KMS-11 (cell line): ENCODE results near the gene KLHL21.

Source experiments
- H2AFZ ChIP-seq: fragments of 200-600 bp; sonication (generic); 2 replicates; pipeline ENCODE4 v1.6.1; 2016; ENCODE audit warnings: antibody characterized with exemption, mixed run types, low read depth
- H3K27ac ChIP-seq: fragments of 200-600 bp; sonication (generic); 2 replicates; pipeline ENCODE4 v1.6.1; 2016; ENCODE audit warnings: mild to moderate bottlenecking, mixed run types
- H3K27me3 ChIP-seq: fragments of 200-600 bp; sonication (generic); 2 replicates; pipeline ENCODE4 v1.6.1; 2017; ENCODE audit warnings: mild to moderate bottlenecking, low read depth, mixed run types, moderate library complexity; ENCODE audit not compliant: insufficient read depth
- H3K36me3 ChIP-seq: fragments of 200-600 bp; sonication (generic); 2 replicates; pipeline ENCODE4 v1.6.1; 2017; ENCODE audit warnings: mild to moderate bottlenecking, mixed run types; ENCODE audit not compliant: insufficient read depth
- H3K4me1 ChIP-seq: fragments of 200-600 bp; sonication (generic); 2 replicates; pipeline ENCODE4 v1.6.1; 2016; ENCODE audit warnings: mild to moderate bottlenecking, low read depth, mixed run types; ENCODE audit not compliant: poor library complexity, severe bottlenecking
- H3K4me2 ChIP-seq: fragments of 200-600 bp; sonication (generic); 2 replicates; pipeline ENCODE4 v1.7.0; 2016; ENCODE audit warnings: mild to moderate bottlenecking, mixed run types
- H3K4me3 ChIP-seq: fragments of 200-600 bp; sonication (generic); IDR thresholded peaks from 2 replicates; pipeline ENCODE4 v1.6.1; 2017; ENCODE audit warnings: low read depth, low read length, mixed read lengths; ENCODE audit not compliant: insufficient read depth
- H3K79me2 ChIP-seq: fragments of 200-600 bp; sonication (generic); 2 replicates; pipeline ENCODE4 v1.6.1; 2016; ENCODE audit warnings: low read depth, mixed run types; ENCODE audit not compliant: insufficient read depth
- H3K9ac ChIP-seq: fragments of 200-600 bp; sonication (generic); 2 replicates; pipeline ENCODE4 v1.6.1; 2016; ENCODE audit warnings: mild to moderate bottlenecking, mixed run types
- H4K20me1 ChIP-seq: fragments of 200-600 bp; sonication (generic); 2 replicates; pipeline ENCODE4 v1.6.1; 2016; ENCODE audit warnings: mild to moderate bottlenecking, mixed run types; ENCODE audit not compliant: insufficient read depth
- TF ChIP-seq, protein P1 (sequence below): fragments of 200-600 bp; sonication (generic); conservative IDR thresholded peaks from 2 replicates; pipeline ENCODE4 v1.6.1; 2017; ENCODE audit warnings: low read depth, mild to moderate bottlenecking, antibody characterized with exemption, low read length, moderate library complexity, mixed read lengths

KLHL21 gene

GRCh38 chr1:6554031-6554906, 48.4 kb downstream of the KLHL21 start, which contains the start of gene NOL9:
TSS of gene NOL9 (minus strand) at chr1:6554513. CDS start at chr1:6554502, 11 bp downstream.
- peaks cover 18% of the 10 kb centered on the region for H3K4me1 ChIP-seq
- peak within 1 kb of the TSS; percentile 92 for H3K9ac ChIP-seq
- H3K36me3 ChIP-seq = peaks cover 7% of the 10 kb centered on the region; the same call in 1 of the 2 replicates
- H3K79me2 ChIP-seq = peaks cover 19% of the 10 kb centered on the region
- TF ChIP-seq, protein P1, sequence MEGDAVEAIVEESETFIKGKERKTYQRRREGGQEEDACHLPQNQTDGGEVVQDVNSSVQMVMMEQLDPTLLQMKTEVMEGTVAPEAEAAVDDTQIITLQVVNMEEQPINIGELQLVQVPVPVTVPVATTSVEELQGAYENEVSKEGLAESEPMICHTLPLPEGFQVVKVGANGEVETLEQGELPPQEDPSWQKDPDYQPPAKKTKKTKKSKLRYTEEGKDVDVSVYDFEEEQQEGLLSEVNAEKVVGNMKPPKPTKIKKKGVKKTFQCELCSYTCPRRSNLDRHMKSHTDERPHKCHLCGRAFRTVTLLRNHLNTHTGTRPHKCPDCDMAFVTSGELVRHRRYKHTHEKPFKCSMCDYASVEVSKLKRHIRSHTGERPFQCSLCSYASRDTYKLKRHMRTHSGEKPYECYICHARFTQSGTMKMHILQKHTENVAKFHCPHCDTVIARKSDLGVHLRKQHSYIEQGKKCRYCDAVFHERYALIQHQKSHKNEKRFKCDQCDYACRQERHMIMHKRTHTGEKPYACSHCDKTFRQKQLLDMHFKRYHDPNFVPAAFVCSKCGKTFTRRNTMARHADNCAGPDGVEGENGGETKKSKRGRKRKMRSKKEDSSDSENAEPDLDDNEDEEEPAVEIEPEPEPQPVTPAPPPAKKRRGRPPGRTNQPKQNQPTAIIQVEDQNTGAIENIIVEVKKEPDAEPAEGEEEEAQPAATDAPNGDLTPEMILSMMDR = peak; percentile 94
- no peaks in the 10 kb centered on the region for H3K27me3 ChIP-seq
- H3K4me3 ChIP-seq = peak within 1 kb of the TSS; percentile 83
- H3K27ac ChIP-seq = peak within 1 kb of the TSS; percentile 52
- H3K4me2 ChIP-seq = peak within 1 kb of the TSS; percentile 74
- no peaks in the 10 kb centered on the region for H4K20me1 ChIP-seq
- H2AFZ ChIP-seq = peak within 1 kb of the TSS; percentile 99

DNA sequence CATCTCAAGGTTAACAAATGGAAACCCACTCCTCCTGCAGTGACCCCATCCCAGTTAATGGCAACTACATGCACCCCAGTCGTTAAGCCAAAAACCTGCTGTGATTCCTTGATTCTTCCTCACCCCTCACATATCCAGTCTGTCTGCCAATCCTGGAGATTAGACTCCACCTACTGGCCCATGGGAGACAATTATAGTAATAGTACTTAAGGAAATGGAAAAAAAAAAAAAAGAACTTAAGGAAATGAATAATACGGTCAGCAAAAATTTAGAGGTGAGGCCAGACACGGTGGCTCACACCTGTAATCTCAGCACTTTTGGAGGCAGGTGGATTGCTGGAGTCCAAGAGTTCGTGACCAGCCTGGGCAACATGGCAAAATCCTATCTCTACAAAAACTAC, 55.4 kb downstream of the KLHL21 start:
- Histone ChIP-seq H3K27ac (no peak overlapping the region), H3K4me2 (no peak overlapping the region), H3K27me3 (no peaks in the 10 kb centered on the region), H4K20me1 (no peaks in the 10 kb centered on the region), H3K9ac (no peak overlapping the region), H3K4me1 (no peaks in the 10 kb centered on the region), H3K79me2 (no peaks in the 10 kb centered on the region; the same call in 1 of the 2 replicates), H2AFZ (no peak overlapping the region), H3K4me3 (no peak overlapping the region), H3K36me3 (peaks cover 29% of the 10 kb centered on the region; the same call in 1 of the 2 replicates)
- TF ChIP-seq, protein P1 = 0 out of 2 replicates have a peak, but pooled peaks have one; percentile 20

DNA sequence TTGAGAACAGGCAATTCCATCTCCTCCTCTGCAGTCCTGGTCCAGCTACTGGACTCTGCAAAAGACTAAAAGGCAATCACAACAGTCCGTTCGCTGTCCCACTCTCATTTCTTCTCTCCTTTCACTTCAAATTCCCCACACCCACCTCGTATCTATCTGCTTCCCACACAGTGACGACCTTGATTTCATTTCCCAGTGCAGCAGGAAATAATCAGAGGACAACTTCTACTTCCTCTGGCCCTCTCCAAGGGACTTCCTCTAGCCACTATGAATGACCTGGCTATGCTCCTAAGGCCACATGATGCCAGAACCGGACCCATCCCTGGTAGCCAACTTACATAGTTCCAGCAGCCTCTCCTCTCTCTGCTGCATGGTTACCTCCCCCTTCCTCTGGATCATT, 56.3 kb downstream of the KLHL21 start:
- TF ChIP-seq, protein P1 = no peak
- no peak overlapping the region for H3K9ac ChIP-seq
- H3K27ac ChIP-seq = no peak overlapping the region
- no peak overlapping the region for H2AFZ ChIP-seq
- no peak overlapping the region for H3K4me3 ChIP-seq
- H3K79me2 ChIP-seq = no peaks in the 10 kb centered on the region; the same call in 1 of the 2 replicates
- H3K4me1 ChIP-seq = no peaks in the 10 kb centered on the region
- H4K20me1 ChIP-seq = no peaks in the 10 kb centered on the region
- H3K4me2 ChIP-seq = no peak overlapping the region
- H3K27me3 ChIP-seq = no peaks in the 10 kb centered on the region
- peaks cover 29% of the 10 kb centered on the region; the same call in 1 of the 2 replicates for H3K36me3 ChIP-seq

DNA sequence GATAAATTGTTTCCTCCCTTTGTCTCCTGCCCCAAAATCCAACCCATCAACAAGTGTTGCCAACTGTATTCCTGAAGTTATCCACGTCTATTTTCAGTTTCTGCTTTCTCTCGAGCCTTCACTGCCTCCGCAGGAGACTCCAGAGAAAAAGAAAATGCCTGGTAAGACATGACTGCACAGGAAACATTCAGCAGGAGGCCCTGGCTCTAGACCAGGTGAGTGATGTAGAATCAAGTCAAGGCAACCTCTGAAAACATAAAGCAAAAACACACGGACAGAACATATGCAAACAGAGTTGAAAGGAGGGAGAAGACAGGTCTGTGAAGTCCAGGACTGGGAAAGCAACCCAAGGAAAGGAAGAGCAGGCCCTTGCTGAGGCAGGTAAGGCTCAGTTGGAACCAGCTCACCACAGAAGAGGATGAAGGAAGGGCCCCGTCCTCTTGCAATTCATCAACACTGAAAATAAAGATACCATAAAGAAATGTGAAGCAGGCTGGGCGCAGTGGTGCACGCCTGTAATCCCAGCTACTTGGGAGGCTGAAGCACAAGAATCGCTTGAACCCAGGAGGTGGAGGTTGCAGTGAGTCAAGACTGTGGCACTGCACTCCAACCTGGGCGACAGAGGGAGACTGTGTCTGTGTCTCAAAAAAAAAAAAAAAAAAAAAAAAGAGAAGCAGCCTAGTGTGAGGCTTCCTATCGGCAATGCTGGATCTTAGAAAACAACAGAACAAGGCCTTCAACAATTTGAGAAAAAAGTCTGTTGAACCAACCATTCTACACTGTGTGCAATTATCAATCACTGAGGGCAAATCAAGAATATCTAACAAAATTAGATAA, 57.2 kb downstream of the KLHL21 start:
- H3K4me1 ChIP-seq = no peaks in the 10 kb centered on the region
- no peak overlapping the region for H3K27ac ChIP-seq
- no peaks in the 10 kb centered on the region; the same call in 1 of the 2 replicates for H3K79me2 ChIP-seq
- H3K36me3 ChIP-seq = peaks cover 29% of the 10 kb centered on the region; the same call in 1 of the 2 replicates
- TF ChIP-seq, protein P1 = no peak
- H3K4me3 ChIP-seq = no peak overlapping the region
- H3K9ac ChIP-seq = no peak overlapping the region
- H3K4me2 ChIP-seq = no peak overlapping the region
- no peaks in the 10 kb centered on the region for H3K27me3 ChIP-seq
- H2AFZ ChIP-seq = no peak overlapping the region
- no peaks in the 10 kb centered on the region for H4K20me1 ChIP-seq
